GM21737 (cell line): ENCODE data around the gene POU2F3.

Source experiments
- ATAC-seq: cut with Tn5 transposase; IDR thresholded peaks from one replicate; pipeline ENCODE4 v1.9.1; 2021; ENCODE audit warnings: mild to moderate bottlenecking, moderate library complexity; ENCODE audit not compliant: unreplicated experiment

Gene POU2F3

DNA sequence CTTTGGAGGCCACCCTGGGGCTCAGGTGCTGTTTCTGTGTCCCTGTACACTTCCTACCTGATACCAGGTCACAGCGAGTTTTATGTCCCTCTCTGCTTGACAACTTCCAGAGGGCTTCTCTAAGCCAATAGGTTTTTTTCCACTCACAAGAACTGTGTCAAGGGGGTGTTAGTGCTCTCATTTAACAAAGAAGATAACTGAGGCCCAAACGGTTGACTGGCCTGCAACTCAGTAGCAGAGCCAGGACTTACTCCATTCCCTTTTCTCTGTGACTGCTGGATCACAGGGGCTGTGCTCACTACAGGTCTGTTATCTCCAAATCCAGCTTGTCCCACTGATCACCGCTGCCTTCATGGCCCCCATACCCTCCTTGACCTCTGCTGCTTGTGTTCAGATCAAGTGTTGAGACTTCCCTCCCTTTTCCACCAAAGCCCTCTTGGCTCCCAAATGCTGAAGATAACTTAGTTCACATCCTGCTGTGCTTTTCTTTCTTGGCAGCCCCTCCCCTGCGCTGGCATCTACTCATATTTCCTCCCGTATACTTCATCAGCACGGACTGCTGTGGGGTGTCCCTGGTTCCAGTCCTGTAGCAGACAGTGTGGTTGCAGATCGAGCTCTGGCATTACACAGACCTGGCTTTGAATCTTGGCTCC is 41.3 kb downstream of the POU2F3 start:
- ATAC-seq, result no peak

DNA sequence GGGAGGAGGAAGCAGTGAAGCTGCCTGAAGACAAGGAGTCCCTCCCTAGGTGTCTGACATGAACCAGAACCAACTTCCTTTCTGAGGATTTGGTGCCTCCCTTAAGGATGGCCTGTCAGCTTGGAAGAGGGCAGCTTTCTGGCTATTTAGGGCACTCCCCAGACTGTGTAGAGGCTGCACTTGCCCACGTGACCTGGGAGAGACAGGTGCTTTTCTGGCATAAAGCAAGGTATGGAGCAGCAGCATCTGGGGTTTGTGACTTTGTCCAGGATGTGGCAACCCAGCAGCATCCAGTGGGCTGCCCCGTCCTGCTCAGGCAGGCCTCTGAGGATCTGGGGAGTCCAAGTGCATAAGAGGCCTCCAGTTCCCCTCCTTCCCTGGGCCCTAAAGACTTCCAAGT is 43.2 kb downstream of the POU2F3 start:
- ATAC-seq, result no peak

DNA sequence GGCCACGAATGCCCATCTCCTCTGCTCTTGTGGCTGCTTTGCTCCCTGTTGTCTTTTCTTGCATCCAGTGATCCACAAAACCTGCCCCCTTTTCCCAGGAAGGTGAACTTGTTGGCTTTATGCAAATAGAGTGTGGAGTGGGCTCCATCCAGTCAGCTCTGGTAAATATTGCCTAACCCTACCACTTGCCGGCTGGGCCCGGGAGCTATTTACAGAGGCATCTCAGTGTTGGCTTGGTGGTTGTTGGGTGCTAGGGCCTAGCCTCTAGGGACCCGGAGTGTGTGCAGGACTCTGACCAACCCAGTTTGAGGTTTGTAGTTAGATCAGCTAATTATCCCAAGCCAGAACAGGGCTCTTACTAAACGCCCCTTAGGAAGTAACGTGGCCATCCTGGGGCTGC is 44.3 kb downstream of the POU2F3 start:
- ATAC-seq, result no peak

DNA sequence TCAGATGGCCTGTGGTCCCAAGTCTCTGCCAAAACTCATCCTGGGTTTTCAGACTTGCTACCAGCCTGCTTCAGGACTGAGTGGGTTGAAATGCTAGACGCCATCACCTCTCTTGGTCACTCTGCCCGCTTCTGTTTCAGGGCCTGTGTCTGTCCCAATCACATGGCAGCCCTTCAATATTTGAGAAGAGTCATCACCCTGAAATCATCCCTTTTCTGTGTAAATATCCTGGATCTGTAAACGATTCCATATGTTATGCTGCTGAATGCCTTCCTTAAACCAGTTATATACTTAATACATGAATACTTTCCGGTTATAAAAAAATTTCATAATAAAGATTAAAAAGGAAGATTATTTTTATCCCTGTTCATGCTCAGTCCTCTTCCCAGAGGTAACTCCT is 45.3 kb downstream of the POU2F3 start:
- ATAC-seq, result no peak

DNA sequence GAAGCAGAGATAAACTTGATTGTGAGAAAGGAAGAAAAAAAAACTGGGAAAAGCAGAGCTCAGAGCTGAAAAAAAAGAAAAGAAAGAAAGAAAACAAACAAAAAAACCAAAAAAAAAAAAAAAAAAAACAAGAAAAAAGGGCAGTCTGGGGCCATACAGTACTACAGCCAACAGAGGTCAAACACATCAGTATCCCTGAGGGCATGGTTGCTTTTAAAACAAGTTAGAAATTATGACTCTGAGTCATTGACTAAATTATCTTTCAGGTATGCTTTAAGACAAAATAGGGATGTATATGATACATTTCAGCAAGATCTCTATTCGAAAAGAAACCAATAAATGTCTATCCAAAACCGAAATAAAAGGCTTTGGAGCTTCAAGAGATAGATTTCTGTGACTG is 48.1 kb downstream of the POU2F3 start:
- ATAC-seq, result no peak

DNA sequence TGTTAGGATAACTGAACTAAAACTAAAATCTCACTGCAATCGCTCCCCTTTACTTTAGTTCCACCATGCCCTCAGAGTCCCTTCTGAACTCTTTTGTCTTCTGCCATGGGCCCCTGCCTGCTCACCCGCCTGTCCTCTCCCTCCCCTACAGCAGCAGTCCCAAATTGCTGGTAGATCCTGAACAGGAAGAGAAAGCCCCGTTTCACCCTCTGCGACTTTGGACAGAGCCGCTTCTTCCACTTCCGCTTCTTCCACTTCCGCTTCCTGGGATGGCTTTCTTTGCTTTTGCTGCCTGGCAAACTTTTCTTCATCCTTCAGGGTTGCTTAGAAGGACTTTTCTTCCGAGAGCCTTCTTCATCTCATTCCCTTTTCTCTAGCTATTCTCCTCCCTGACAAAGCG is 49.5 kb downstream of the POU2F3 start:
- no peak for ATAC-seq

DNA sequence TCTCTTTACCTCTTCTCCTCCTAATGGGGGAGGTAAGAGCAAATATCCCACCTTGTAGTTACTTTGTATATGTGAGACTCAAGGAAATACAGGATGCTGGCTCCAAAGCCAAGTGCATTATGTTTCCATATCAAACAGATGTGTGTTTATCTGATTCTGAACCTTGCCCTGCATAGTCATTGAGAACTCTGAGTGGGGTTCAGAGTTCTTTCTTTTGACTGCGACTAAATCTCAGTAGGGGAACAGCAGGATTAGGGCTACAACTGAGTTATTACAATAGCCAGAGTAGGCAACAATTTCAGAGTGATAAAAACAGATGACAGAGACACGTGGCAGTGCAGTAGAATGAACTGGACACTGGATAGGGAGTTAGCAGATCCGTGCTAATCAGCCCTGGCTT is 51.0 kb downstream of the POU2F3 start:
- no peak for ATAC-seq

DNA sequence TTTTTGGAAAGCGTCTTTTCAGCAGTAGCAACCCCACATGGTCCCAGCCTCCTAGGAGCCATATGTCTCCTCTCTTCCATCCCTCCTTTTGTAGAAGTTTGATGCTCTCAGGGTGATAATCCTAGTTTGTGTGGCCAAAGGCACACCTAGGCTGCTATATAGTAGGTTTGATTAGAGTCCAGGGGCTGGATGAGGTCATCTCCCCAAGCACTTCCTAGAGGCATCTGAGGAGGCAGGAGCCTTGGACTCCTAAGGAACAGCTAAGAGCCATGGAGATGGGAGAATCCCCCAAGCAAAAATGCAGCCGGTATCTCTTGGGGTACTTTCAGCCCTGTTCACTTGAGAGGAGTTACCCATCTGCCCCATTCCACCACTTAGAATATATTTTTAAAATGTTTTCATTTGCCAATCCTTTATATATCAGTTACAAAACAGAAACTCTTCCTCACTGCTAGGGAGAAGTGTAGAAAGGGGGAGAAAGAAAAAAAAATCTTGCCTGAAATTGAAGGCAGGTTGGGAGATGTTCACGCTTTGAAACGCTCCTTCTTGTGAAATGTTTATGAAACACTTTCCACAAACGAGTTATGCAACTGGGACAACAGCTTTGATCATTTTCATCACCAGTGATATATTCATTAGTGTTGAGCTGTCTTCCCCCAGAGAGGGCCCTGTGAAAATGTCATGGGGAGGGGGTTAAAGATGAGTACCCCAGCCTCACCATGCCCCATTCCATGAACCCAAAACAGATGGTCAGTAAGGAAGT is 53.3 kb downstream of the POU2F3 start:
- ATAC-seq, result no peak

DNA sequence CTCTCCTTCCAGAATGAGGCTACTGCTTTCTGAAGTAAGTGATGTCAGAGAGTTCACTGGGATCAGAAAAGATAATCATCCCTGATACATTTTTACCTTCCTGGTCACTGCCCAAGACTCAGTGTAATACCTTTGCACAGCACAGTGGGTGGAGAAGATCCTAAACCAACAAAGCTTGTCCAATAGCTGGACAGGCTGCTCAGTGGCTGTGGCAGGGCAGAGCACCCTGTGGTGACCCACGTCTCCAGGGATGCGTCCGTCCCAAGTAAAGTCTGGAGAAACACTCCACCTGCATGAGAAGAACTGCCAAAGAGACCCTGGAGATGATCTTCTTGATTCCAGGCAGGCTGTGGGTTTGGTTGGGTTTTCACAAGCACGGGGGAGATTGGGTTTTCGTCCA is 54.2 kb downstream of the POU2F3 start:
- no peak for ATAC-seq

DNA sequence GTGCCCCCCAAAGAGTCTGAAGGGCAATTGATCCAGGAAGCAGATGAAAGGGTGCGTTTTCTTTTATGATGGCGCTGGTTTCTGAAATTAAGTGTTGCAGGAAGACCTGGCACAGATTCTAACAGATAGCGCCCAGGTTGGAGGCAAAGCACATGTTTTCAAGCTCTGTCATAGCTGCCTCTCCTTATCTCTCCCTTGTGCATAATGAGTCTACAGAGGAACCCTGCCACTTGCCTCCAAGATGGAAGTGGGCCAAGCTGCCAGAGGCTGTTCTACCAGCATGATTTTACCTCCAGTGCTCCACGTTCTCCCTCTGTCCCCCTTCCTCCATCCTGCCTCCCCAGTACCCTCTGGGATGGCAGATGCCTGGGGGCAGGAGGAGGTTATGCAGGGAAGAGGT is 55.2 kb downstream of the POU2F3 start:
- ATAC-seq, result no peak

DNA sequence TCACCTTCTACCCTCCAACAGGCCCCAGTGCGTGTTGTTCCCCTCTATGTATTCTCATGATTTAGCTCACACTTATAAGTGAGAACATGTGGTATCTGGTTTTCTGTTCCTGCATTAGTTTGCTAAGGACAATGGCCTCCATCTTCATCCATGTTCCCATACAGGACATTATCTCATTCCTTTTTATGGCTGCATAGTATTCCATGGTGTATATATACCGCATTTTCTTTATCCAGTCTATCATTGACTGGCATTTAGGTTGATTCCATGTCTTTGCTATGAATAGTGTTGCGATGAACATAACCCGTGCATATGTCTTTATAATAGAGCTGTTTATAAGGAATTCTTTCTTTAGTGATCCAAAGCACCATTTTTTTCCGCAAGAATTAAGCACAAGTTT is 56.6 kb downstream of the POU2F3 start:
- ATAC-seq, result no peak

DNA sequence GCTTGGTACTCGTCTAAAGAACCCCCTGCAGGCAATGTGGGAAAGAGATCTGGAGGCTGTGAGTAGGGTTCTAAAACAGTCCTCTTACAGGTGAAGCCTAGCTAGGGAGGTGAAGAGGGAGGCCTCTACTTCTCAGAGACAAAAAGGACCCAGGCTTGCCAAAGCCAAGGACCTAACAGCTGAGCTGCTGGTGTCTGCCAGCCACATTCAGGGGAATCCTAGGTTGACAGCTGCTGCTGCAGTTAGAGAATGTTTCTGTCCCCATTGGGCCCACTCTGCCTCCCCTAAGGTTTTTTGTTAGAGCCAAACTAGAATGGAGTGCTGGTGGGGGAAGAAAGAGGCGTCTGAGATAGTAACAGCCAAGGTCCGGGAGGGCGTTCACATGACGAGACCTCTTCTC is 58.5 kb downstream of the POU2F3 start:
- no peak for ATAC-seq

DNA sequence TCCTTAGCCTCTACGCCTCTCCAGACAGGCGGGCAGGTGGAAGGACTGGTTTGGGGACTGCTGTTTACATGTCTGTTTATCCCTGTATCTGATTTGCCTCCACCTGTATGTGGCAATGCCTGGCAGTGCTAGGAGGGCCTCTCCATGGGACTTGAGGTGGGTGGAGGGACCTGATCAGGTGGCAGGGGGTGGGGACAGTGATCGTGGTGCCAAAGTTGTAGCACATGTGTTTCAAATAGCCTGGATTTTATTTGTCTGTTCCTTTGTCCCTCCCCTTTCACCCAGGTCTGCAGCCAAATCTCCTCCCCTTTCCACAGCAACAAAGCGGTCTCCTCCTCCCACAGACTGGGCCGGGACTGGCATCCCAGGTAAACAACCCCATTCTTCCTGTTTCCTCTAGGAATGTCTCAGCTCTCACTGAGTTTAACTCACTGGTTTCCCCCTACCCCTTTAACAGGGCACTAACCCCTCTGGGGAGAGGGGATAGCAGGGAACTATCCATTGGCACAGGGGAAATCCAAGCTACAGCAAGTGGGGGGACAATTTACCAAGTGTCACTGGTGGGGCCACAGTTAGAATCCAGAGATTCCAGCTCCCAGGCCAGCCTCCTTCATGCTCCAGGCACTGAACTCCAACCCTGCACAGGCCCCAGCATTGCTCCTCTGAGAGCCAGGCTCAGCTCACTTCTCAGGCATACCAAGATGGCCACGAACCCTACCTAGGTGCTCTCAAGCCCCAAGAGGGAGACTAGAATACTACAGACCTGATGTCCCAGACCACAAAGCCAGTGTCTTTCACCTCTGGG is 62.3 kb downstream of the POU2F3 start:
- ATAC-seq, result no peak

DNA sequence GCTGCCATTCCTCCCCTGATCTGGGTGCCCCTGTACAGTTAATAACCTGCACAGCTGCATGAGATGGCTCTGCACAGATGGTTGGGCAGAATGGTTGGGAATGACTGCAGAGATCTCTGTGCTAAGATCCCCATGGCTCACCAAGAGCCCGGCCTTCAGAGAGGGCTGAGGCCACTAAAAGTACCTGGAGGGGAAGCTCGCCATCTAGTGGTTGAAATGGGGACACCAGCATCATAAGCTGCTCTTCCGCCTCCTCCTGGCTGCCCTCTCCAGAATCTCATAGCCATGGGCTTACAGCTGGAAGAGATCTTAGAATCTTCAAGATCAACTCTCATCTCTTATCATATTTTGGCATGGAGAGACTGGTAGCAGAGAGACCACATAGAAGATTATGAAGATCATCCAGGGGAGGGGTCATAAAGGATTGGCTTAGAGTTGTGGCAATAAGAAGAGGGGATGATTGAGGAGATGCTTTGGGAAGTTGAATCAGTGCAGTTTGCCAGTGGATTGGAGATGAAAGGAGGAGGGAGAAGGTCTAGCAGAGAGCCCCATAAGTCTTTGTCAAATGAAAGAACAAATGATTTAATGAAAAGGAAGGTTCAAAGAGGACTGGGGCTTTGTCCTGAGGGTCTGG is 63.2 kb downstream of the POU2F3 start:
- ATAC-seq, result no peak

DNA sequence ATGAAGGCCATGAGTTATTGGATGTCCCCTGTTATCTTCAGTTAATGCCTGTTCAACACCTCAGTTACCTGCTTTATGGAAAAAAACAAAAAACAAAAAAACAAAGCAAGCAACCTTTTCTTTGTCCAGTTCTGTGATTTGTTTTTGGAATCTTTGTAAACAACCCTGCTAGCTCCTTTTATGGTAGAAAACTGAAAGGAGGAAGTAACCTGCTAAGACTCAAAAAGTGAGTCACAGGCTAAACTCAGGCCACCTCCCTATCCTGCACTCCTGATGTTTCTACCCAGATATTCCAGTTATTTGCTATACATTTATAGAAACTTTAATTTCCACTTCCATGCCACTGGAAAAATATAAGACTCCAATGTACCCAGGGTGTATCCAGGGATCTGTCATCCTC is 64.6 kb downstream of the POU2F3 start:
- no peak for ATAC-seq

DNA sequence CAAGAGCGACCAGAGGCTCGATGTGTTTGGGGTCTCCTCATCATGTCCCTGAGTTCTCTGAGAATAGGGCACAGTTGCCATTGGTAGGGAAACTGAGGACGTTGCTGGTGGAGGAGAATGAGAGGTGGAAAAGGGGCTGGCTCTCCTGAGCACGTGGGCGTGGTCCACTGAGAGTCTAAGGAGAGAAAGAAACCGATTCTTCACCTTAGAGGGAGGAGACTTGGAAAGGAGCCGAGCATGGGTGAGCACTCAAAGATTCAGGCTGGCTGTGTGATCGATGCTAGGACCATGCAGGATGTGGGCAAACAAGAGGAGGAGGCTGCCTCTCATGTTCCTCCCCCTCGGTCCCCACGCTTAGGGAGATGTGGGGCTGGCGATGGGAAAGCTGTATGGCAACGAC is 65.3 kb downstream of the POU2F3 start:
- ATAC-seq, result no peak

DNA sequence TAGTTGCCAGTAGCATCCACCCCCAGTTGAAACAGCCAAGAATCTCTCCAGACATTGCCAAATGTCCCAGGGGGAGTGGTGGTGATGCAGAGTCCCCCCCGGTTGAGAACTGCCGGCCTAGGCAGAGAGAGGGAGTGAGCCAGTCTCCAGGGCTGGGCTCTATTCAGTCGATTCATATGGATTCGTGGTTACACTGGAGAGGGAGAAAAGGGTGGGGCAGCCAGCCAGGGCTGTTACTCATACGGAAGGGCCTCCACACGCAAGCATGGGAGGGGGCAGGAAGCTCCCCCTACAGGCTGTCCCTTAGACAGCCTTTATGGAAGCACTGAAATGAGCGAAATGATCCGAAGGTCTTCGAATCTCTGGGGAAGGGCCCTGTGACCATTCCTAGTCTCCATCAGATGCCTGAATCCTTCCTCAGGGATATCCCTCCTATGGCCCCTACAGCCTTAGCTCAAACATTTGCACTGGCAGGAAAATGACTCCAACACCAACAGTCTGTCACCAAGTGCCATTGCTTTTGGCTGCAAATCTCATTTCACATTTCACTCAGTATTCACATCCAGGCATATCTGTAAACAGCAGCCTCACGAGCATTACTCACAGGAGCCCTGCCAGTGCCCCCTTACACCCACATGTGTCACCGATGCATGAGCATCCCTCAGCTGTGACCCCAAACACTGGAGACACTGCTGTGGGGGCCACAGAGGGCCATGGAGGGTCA is 66.7 kb downstream of the POU2F3 start:
- no peak for ATAC-seq

DNA sequence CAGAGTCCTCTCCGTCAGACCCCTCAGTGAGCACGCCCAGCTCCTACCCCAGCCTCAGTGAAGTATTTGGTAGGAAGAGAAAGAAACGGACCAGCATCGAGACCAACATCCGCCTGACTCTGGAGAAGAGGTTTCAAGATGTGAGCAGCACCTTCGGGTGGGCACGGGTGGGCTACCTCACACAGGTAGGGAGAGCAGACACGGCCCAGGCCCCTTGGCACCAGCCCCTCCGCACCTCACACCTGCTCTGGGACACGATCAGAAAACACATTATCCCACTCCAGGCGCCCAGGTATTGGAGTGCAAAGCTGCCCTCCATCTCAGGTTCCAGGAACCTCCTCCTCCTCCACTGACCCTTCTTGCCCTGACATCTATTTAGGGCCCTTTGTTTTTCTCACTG is 67.5 kb downstream of the POU2F3 start:
- ATAC-seq, result no peak

DNA sequence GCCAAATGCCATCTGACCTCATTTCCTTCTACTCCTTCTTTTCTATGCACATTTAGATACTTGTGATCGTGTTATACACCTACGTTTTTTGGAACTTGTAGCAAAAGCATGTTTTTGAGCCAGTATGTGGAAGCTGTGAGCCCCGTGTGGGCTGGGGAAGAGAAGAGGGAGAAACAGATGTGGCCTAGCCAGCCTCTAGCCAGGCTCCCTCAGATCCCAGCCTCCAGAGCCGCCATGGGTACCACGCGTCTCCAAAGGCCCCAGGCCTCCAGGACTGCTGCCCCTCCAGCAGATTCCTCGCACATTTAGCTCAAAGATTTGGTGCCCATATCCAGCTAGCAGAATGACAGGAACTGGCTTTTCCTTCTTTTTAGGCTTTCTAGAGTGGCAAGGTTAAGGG is 68.1 kb downstream of the POU2F3 start:
- ATAC-seq, result no peak

DNA sequence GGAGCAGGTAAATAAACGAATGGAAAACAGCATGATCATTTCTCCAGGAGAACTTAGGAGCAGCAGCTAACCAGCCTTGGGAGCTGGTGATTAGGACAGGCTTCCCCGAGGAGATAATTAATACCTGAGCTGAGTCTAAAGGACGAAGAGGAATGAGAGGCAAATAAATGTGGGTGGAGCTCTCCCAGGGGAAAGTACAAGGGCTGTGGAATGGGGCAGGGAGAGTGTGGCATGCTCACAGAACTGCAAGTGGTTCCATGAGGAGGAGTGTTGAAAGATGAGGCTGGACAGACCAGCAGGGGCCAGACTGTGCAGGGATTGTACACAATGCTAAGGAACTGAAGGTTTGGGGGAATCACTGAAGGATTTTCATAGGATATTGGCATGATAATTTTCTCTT is 70.9 kb downstream of the POU2F3 start:
- no peak for ATAC-seq

DNA sequence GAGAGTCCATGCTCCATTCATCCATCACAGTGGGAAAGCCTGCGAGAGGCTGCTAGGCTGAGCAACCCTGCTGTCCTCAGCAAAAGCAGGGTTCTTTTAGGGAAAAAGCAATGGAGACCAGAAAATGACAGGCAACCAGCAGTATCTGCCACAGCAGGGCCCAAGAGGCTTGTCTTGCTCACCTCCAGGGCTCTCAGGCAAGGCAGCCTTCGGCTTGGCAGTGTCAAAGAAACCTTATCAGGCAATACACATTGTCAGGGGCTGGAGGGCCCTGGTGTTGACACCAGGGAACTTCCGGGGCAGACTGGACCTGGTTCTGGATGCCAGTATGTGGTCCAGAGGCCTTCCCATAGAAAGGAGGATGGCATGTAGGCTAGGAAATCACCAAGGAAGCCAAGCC is 74.9 kb downstream of the POU2F3 start:
- ATAC-seq, result no peak
